Erythroblast (primary cell): ENCODE results near the gene SGF29.

ENCODE experiments used
- GATA1 ChIP-seq: IDR thresholded peaks from 2 replicates; pipeline ENCODE4 v1.6.1; 2011; ENCODE audit warnings: low read depth, mild to moderate bottlenecking, control low read depth, low read length, moderate library complexity
- POLR2A ChIP-seq: IDR thresholded peaks from 2 replicates; pipeline ENCODE4 v1.6.1; 2011; ENCODE audit warnings: mild to moderate bottlenecking, low read length

GRCh38 chr16:28607116-28607623 lies 53.5 kb downstream of the SGF29 start:
- TF ChIP-seq POLR2A (no peak), GATA1 (no peak)
